ENCODE data around the gene SLC17A9.

Gene SLC17A9

DNA sequence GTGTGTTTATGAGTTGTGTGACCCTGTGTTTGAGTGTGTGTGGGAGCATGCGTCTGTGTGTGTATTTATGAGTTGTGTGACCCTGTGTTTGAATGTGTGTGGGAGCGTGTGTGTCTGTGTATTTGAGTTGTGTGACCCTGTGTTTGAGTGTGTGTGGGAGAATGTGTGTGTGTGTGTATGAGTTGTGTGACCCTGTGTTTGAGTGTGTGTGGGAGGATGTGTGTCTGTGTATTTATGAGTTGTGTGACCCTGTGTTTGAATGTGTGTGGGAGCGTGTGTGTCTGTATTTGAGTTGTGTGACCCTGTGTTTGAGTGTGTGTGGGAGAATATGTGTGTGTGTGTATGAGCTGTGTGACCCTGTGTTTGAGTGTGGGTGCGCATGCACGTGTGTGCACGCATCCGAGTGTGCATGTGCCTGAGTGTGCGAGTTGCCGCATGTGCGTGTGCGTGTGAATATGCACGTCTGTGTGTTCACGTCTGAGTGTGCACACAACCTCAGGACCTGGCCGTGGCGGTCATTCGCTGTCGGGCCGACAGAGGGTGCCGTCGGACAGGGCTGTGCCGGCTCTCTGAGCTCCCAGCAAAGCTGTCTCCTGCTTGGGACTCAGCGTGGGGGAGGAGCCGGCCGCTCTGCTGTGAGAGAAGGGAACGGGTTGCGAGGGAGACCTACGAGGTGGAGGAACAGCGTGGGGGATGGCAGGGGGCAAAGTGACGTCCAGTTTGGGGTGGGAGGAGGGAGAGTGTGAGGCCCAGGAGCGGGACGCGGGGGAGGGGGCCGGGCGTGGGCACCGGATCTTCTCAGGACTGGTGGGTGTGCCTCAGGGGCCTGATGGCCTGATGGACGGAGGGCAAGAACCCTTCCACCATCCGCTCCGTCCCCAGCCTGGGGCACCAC is 19.7 kb downstream of the SLC17A9 start:
- in situ Hi-C loops (cut with HindIII; ENCODE audit: low pct_unique_long_range_greater_than_20kb, low sequenced_read_pairs), result no loop called here
- DNase-seq (ENCODE audit: low read depth in 1 of 2, low spot score in 1 of 2), result peak; percentile 88 to 99
- no peak for TF ChIP-seq JUND (IDR thresholded peaks at IDR 0.05; ENCODE audit: low read depth)

DNA sequence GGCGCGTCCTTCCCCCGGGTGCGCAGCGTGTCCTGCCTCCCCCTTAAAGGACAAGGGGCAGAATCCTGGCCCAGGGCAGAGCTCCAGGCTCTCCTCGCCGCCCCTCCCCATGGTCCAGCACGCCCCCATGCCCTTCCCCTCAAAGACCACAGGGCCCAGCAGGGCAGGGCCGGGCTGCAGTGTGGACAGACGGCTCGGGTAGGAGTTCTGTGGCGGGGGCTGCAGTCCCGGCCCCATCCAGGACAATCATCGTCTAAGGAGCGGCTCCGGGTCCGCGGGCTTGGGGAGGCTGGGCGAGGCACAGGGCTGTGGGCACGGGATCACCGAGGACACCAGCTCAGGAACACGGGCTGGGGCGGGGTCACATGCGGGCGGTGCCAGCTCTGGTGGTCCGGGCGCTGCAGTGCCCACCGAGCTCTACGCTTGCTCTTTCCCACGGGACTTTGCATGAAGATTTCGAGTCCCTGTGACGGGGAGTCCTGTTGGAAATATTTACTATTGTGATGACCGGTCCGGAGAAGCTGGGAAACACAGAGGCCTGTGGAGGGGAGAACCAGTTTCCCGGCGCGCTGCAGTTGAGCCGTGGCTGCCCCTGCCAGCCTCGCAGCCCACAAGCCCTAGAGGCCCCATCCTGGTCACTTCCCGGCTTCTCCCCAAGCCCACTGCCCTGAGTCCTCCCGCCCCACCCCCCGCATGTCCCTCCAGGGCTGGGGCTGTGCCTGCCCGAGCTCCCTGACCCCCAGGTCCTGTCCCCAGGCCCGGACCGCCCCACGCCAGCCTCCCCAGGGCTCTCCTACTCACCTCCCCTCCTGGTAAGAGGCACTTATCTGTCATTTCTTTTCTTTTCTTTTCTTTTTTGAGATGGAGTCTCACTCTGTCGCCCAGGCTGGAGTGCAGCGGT is 20.6 kb downstream of the SLC17A9 start:
- TF ChIP-seq JUND (IDR thresholded peaks at IDR 0.05; ENCODE audit: low read depth), result no peak
- in situ Hi-C loops (cut with HindIII; ENCODE audit: low pct_unique_long_range_greater_than_20kb, low sequenced_read_pairs), result no loop called here
- no peak for DNase-seq (ENCODE audit: low read depth in 1 of 2, low spot score in 1 of 2)

DNA sequence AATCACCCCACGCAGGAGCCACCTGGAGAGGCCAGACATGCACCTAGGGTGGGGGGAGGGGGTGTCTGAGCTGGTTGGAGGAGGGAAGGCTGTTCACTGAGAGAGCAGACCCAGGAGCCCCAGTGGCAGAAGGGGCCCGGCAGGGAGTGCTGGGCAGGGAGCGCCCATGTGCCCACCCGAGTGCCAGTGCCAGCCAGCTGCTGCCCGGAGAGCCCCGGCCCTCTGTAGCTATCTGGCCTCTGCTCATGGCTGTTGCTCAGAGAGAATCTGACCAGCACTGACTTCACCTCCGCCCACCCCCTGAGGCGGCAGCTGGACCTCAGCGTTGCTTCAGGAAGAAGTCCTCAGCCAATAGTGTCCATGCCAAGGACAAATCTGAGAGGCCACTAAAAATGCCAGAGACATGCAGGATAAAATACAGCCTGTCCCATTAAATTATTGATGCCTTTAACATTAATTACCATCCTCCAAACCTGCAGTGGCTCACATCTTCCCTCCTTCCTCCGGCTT is 22.8 kb downstream of the SLC17A9 start:
- in situ Hi-C loops (cut with HindIII; ENCODE audit: low pct_unique_long_range_greater_than_20kb, low sequenced_read_pairs), result no loop called here
- no peak for TF ChIP-seq JUND (IDR thresholded peaks at IDR 0.05; ENCODE audit: low read depth)
- no peak for DNase-seq (ENCODE audit: low read depth in 1 of 2, low spot score in 1 of 2)

- no peak for DNase-seq (ENCODE audit: low read depth in 1 of 2, low spot score in 1 of 2)
- in situ Hi-C loops (cut with HindIII; ENCODE audit: low pct_unique_long_range_greater_than_20kb, low sequenced_read_pairs), result no loop called here
- TF ChIP-seq JUND (IDR thresholded peaks at IDR 0.05; ENCODE audit: low read depth), result no peak
Measured at GRCh38 chr20:62975812-62976508, 23.5 kb downstream of the SLC17A9 start.

DNA sequence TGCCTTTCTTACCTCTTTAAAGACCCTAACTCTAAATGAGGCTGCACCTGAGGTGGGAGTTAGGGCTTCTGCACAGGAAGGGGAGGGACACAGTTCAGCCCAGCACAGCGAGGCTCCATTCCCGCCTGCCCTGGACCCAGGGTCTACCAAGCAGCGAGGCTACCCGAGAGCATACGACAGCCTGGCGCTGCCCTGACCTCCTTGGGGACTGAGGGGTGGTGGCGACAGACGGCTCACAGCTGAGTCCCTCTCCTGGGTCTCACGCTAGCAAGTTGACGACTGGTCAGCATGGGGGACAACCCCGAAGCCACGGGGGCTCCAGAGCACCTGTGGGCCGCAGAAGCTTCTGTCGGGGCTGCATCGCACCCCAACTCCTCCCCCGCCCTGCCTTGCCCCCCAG is 24.4 kb downstream of the SLC17A9 start:
- no peak for DNase-seq (ENCODE audit: low read depth in 1 of 2, low spot score in 1 of 2)
- no peak for TF ChIP-seq JUND (IDR thresholded peaks at IDR 0.05; ENCODE audit: low read depth)
- in situ Hi-C loops (cut with HindIII; ENCODE audit: low pct_unique_long_range_greater_than_20kb, low sequenced_read_pairs), result no loop called here

- in situ Hi-C loops (cut with HindIII; ENCODE audit: low pct_unique_long_range_greater_than_20kb, low sequenced_read_pairs), result no loop called here
- TF ChIP-seq JUND (IDR thresholded peaks at IDR 0.05; ENCODE audit: low read depth), result no peak
- DNase-seq (ENCODE audit: low read depth in 1 of 2, low spot score in 1 of 2), result peak in 1 of 2 experiments; percentile 89
Measured at GRCh38 chr20:62977613-62978560, 25.4 kb downstream of the SLC17A9 start.

DNA sequence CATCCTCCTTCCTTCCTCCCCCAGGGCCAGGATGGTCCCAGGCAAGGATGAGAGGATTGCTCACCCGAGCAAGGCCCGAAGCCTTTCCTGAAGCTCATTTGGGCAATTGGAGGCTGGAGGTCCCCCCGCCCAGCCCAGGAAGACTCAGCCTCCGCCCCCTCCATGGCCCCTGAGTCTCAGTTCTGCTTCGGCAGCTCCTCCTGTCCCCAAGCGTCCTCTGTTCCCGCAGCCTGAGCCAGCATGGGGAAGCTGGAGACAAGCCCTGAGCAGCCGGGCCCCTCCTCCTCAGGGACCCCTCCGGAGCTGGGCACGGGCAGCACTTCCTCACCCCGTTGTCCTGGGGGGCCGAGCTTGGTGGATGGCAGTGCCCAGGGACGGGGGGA is 26.0 kb downstream of the SLC17A9 start:
- in situ Hi-C loops (cut with HindIII; ENCODE audit: low pct_unique_long_range_greater_than_20kb, low sequenced_read_pairs), result no loop called here
- no peak for DNase-seq (ENCODE audit: low read depth in 1 of 2, low spot score in 1 of 2)
- no peak for TF ChIP-seq JUND (IDR thresholded peaks at IDR 0.05; ENCODE audit: low read depth)

- TF ChIP-seq JUND (IDR thresholded peaks at IDR 0.05; ENCODE audit: low read depth), result no peak
- no peak for DNase-seq (ENCODE audit: low read depth in 1 of 2, low spot score in 1 of 2)
- in situ Hi-C loops (cut with HindIII; ENCODE audit: low pct_unique_long_range_greater_than_20kb, low sequenced_read_pairs), result no loop called here
Measured at GRCh38 chr20:62979310-62979709, 26.8 kb downstream of the SLC17A9 start.

GRCh38 chr20:62979876-62980373 is 27.4 kb downstream of the SLC17A9 start:
- DNase-seq (ENCODE audit: low read depth in 1 of 2, low spot score in 1 of 2), result no peak
- in situ Hi-C loops (cut with HindIII; ENCODE audit: low pct_unique_long_range_greater_than_20kb, low sequenced_read_pairs), result no loop called here
- no peak for TF ChIP-seq JUND (IDR thresholded peaks at IDR 0.05; ENCODE audit: low read depth)

GRCh38 chr20:62980380-62980960 is 28.0 kb downstream of the SLC17A9 start:
- in situ Hi-C loops (cut with HindIII; ENCODE audit: low pct_unique_long_range_greater_than_20kb, low sequenced_read_pairs), result no loop called here
- no peak for DNase-seq (ENCODE audit: low read depth in 1 of 2, low spot score in 1 of 2)
- TF ChIP-seq JUND (IDR thresholded peaks at IDR 0.05; ENCODE audit: low read depth), result no peak

GRCh38 chr20:62980970-62981369 is 28.5 kb downstream of the SLC17A9 start:
- no peak for TF ChIP-seq JUND (IDR thresholded peaks at IDR 0.05; ENCODE audit: low read depth)
- DNase-seq (ENCODE audit: low read depth in 1 of 2, low spot score in 1 of 2), result peak; percentile 63 to 66
- in situ Hi-C loops (cut with HindIII; ENCODE audit: low pct_unique_long_range_greater_than_20kb, low sequenced_read_pairs), result no loop called here

Data from T47D (cell line).